ENCODE data around the gene STX8.

The STX8 gene

GRCh38 chr17:9575381-9576101 lies at the start of gene STX8:
Gene STX8, minus strand, starts transcription at chr17:9575820. Its CDS starts 12 bp downstream, at chr17:9575808.
- no peak for TF ChIP-seq TOX (CRISPR knock-in tag; IDR thresholded peaks at IDR 0.05; ENCODE audit: borderline replicate concordance)
- TF ChIP-seq CSDC2 (CRISPR knock-in tag; IDR thresholded peaks at IDR 0.05): peak; percentile 33; the same call in 1 of the 2 replicates
- TF ChIP-seq ZNF70 (CRISPR knock-in tag; IDR thresholded peaks at IDR 0.05): no peak
- TF ChIP-seq TSHZ2 (CRISPR knock-in tag; IDR thresholded peaks at IDR 0.05): peak; percentile 78; the same call in 1 of the 2 replicates
- TF ChIP-seq ISL1 (CRISPR knock-in tag; IDR thresholded peaks at IDR 0.05): no peak
- TF ChIP-seq, protein P1, sequence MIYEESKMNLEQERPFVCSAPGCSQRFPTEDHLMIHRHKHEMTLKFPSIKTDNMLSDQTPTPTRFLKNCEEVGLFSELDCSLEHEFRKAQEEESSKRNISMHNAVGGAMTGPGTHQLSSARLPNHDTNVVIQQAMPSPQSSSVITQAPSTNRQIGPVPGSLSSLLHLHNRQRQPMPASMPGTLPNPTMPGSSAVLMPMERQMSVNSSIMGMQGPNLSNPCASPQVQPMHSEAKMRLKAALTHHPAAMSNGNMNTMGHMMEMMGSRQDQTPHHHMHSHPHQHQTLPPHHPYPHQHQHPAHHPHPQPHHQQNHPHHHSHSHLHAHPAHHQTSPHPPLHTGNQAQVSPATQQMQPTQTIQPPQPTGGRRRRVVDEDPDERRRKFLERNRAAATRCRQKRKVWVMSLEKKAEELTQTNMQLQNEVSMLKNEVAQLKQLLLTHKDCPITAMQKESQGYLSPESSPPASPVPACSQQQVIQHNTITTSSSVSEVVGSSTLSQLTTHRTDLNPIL (CRISPR knock-in tag; IDR thresholded peaks at IDR 0.05; ENCODE audit: low read depth): no peak
- no peak for TF ChIP-seq RARB (CRISPR knock-in tag; IDR thresholded peaks at IDR 0.05)
- peak; percentile 79; the same call in 1 of the 2 replicates for TF ChIP-seq ZFP3 (CRISPR knock-in tag; IDR thresholded peaks at IDR 0.05)
- TF ChIP-seq PPARA (CRISPR knock-in tag; IDR thresholded peaks at IDR 0.05; ENCODE audit: borderline replicate concordance): no peak
- TF ChIP-seq, protein P2, sequence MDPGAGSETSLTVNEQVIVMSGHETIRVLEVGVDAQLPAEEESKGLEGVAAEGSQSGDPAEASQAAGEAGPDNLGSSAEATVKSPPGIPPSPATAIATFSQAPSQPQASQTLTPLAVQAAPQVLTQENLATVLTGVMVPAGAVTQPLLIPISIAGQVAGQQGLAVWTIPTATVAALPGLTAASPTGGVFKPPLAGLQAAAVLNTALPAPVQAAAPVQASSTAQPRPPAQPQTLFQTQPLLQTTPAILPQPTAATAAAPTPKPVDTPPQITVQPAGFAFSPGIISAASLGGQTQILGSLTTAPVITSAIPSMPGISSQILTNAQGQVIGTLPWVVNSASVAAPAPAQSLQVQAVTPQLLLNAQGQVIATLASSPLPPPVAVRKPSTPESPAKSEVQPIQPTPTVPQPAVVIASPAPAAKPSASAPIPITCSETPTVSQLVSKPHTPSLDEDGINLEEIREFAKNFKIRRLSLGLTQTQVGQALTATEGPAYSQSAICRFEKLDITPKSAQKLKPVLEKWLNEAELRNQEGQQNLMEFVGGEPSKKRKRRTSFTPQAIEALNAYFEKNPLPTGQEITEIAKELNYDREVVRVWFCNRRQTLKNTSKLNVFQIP (CRISPR knock-in tag; IDR thresholded peaks at IDR 0.05; ENCODE audit: borderline replicate concordance, low read depth): no peak
- TF ChIP-seq ARNTL (CRISPR knock-in tag; IDR thresholded peaks at IDR 0.05; ENCODE audit: borderline replicate concordance, low read depth): no peak
- ATAC-seq: peak; percentile 86

DNA sequence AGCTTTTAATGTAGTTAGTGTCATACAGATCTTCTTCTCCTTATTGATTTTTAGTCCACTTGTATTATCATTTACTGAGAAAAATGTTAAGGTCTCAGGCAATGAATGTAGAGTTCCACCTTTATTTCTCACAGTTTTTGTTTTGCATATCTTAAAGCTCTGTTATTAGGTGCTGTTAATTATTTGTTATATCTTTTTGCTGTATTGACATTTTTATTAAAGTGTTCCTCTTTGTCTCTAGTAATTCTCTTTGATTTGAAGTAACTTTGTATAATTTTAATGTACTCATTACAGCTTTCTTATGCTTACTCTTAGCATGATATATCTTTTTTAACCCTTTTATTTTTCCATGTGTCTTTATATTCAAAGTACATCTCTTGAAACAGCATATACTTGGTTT lies 47.3 kb upstream of the STX8 start:
- TF ChIP-seq, protein P2 (CRISPR knock-in tag; IDR thresholded peaks at IDR 0.05; ENCODE audit: borderline replicate concordance, low read depth): no peak
- TF ChIP-seq OSR1 (CRISPR knock-in tag; IDR thresholded peaks at IDR 0.05): no peak
- no peak for TF ChIP-seq RARB (CRISPR knock-in tag; IDR thresholded peaks at IDR 0.05)
- TF ChIP-seq SNAI2 (CRISPR knock-in tag; IDR thresholded peaks at IDR 0.05): no peak
- no peak for TF ChIP-seq TOX (CRISPR knock-in tag; IDR thresholded peaks at IDR 0.05; ENCODE audit: borderline replicate concordance)
- TF ChIP-seq ISL1 (CRISPR knock-in tag; IDR thresholded peaks at IDR 0.05): no peak
- TF ChIP-seq TCF4 (CRISPR knock-in tag; IDR thresholded peaks at IDR 0.05; ENCODE audit: borderline replicate concordance): no peak
- no peak for TF ChIP-seq ZFP3 (CRISPR knock-in tag; IDR thresholded peaks at IDR 0.05)
- no peak for TF ChIP-seq ZFP30 (CRISPR knock-in tag; IDR thresholded peaks at IDR 0.05)
- no peak for ATAC-seq

DNA sequence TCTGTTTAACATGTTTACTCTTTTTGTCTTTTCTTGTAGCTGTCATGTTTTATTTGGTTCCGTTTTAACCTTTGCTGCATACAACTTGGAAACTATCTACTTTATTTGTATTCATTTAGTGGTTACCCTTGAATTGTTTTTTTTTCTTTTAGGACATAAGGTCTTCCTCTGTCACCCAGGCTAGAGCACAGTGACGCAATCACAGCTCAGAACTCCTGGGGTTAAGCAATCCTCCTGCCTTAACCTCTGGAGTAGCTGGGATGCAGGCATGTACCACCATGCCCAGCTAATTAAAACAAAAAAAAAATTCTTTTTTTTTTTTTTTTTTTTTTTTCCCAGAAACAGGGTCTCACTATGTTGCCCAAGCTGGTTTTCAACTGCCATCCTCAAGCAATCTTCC lies 39.9 kb upstream of the STX8 start:
- no peak for ATAC-seq
- TF ChIP-seq ZFP3 (CRISPR knock-in tag; IDR thresholded peaks at IDR 0.05) (no peak), ZNF70 (CRISPR knock-in tag; IDR thresholded peaks at IDR 0.05) (no peak), SNAI2 (CRISPR knock-in tag; IDR thresholded peaks at IDR 0.05) (no peak), GLIS3 (CRISPR knock-in tag; IDR thresholded peaks at IDR 0.05) (no peak), PATZ1 (CRISPR knock-in tag; IDR thresholded peaks at IDR 0.05; ENCODE audit: borderline replicate concordance) (no peak), OSR1 (CRISPR knock-in tag; IDR thresholded peaks at IDR 0.05) (no peak), ZNF8 (CRISPR knock-in tag; IDR thresholded peaks at IDR 0.05) (no peak), ISL1 (CRISPR knock-in tag; IDR thresholded peaks at IDR 0.05) (no peak), ZNF565 (CRISPR knock-in tag; conservative IDR thresholded peaks at IDR 0.05; ENCODE audit: low read depth) (no peak), ESRRG (CRISPR knock-in tag; IDR thresholded peaks at IDR 0.05) (no peak), PPARA (CRISPR knock-in tag; IDR thresholded peaks at IDR 0.05; ENCODE audit: borderline replicate concordance) (no peak)
- TF ChIP-seq, protein P1 (CRISPR knock-in tag; IDR thresholded peaks at IDR 0.05; ENCODE audit: low read depth): no peak
